Eye (tissue), 1 donor: ENCODE results near the gene CDRT4.
A peak's percentile ranks its signal among the peaks of the same experiment; 100 is the strongest.

Experiments
- DNase-seq: peaks from one replicate; pipeline ENCODE4 v3.0.0-alpha.2; 2015

The CDRT4 gene

DNA sequence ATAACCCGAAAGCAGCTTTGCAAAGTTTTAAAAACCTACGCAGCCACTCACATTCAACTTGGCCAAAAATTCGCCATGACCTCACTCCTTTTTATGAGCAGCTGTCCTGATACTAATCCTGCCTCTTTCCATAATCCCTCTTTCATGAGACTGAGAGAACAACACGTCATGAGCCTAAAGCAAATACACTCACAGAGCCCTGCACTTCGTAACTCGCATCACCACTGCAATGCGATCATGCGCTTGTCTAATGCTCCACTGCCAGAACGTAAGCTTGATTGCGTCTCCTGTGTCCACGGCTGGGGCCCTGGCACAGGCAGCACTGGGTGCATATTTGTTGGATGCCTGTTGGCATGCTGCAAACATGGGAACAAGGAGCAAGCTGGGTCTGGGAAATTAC, 36.2 kb downstream of the CDRT4 start:
- DNase-seq = peak; percentile 53

DNA sequence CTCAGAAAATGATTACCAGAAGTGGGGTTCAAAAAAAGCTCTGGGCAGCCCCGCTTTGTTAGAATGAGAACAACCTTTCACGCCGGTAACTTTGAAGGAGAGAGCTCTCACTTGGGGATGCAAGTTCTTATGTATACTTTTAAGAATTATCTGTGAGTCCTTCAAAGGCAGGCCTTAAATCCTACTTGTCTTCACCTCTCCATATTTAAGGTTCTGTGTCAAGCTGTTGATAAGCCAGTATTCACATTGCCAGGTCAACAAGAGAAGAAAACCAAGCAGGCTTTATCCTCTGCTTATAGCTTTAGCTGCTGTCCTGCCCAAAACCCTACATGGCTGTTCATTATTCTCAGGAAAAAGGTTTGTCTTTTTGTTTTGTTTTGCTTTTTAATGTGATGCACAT, 42.9 kb downstream of the CDRT4 start:
- DNase-seq = no peak

DNA sequence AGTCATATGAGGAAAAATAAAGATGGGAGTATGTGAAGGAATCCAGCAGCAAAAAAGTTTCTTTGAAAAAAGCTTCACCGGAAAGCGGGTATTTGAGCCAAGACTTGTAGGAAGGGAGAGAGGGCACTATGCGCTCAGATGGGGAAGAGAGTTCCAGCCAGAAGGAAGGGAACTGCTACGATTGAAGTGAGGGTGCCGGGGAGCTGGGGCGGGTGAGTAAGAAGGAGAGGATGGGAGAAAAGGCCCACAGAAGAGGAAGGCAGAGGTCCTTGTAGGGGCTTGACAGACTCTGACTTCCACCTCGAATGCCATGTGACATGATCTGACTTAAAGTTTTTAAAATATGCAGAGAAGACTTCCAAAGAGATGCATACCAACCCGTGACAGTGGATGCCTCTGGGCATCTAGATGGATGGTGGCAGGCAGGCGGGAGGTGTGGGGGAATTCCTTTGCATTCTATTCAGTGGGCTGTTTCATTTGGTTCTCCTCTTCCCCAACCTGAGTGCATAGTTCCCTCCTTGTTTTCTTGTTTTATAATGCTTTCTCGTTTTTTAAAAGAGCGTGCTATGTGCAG, 44.9 kb downstream of the CDRT4 start:
- DNase-seq = no peak

DNA sequence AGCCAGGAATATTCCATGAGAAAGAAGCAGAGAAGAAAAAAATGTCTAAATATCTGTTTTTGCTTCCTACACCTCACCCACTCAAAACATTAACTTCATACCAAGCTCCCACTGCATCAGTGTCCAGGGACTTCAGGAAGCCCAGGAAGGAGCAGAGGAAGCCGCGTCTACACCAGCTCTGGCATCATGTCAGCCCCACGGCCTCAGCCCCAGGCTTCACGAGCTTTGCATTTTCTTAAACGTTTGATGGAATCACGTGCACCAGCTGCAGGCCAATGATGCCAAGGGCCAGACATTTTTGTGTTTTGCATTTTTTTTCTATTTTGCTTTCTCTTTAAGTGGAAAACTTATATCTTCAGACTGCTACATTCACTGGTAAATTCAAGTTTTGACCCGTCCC, 48.6 kb downstream of the CDRT4 start:
- no peak for DNase-seq

DNA sequence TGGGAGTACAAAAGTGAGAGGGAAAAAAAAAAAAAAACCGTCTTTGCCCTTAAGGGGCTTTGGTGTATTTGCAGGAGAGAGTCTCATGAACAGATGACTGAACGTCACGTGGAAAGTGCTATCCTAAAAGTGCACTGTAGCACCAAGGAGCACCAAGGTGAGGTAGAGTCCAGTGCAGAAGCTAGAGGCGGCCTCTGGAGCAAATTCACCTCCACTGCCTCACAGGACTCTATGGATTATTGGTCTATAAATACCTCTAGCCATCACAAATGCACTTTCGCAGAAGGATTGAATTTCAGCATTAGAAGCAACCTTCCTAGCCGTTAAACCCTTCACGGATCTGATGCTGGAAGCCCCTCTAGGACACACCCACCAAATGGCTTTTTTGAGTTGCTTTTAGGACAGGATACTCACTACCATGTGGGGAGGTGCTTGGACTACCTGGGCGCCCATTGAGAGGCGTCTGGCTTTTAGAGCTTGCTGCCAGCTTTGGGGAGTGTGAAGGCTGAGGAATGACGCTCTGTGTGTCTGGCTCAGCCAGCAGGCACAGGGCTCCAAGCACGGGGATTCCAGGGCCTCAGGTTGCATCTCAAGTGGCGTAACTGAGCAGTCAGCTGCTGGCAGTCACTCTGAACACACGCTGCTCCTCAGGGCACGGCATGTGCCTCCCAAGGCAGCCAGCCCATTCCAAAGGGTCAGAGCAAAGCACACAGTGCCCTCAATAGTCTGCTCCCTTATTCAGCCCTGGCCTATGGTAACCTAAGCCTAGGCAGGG, 52.7 kb downstream of the CDRT4 start:
- DNase-seq = peak; percentile 35

DNA sequence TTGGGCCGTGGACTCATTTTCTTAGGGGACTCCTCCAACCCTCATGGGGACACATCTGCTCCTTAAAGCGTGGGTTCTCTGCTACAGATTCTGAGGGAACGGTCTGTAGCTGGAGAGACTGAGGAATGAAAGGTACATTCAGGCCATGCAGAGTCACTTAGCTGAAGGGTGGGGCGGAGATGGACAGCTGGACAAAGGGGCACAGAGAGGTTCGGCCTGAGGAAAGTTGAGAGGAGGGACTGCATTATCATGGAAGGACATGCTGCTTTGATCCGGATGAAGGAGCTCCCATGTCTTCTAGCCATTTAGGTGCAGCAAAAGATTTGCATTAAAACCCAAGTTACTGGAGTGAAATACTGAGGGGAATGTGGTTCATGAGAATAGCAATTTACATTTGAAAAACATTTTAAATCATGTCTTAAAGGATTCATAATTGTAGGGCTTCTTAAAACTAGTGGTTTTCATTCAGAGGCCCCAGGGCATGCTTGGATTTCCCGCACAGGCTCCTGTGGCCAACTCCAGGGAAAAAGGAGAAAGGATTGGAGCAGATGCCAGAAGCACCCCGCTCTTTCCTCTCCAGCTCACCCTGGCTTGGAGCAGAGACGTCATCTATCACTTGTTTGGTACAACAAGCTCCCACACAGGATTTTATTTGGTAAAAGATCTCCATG, 54.2 kb downstream of the CDRT4 start:
- no peak for DNase-seq

DNA sequence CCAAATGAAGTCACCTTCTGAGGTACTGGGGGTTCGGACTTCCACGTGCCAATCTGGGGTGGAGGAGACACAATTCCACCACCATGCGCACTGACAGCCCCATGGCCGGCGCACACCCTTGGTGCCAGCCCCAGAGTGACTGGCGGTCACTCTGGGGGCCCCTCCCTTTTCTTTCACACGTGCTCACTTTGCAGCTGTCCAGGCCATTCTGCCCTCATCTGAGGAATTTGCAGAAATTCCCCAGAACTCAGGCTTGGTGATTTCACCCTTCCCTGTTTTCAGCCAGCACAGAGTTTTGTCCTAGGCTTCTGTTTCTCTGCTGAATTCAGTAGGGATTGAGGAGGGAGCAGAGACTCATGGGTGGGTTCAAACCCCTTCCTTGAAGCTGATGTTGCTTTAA, 54.8 kb downstream of the CDRT4 start:
- DNase-seq = no peak

DNA sequence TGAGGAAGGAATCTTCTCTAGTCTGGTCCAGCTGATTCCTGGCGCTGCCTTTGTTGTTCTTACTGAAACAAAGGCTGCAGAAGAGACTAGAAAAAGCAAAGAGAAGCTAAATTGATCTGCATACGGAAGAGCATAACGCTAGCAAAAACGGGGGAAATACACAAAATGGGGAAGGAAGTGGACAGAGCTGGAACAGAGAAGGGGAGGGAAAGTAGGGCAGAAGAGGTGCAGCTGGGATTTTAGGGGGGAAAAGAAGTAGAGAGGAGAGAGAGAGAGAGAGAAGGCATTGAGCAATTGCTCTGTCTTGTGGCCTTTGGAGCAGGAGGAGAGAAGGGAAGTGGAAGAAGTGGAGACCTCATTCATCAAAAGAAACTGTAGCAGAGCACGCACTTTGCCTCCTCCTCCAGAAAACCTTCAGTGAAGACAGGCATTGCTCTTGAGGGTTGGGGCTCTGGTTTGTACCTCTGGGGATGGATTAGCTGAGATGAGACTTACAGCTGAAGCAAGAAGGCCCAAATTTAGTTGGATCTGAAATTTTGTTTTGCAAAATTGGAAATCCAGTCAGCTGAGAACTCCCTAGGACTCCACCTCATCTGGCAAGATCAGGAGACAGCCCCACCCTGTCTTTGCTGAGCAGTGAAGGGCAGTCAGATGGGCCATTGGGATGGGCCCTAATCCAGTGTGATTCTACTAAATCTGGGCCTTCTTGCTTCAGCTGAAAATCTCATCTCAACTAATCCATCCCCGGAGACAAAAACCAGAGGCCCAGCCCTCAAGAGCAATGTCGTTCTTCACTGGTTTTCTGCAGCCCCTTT, 55.8 kb downstream of the CDRT4 start:
- DNase-seq = no peak

DNA sequence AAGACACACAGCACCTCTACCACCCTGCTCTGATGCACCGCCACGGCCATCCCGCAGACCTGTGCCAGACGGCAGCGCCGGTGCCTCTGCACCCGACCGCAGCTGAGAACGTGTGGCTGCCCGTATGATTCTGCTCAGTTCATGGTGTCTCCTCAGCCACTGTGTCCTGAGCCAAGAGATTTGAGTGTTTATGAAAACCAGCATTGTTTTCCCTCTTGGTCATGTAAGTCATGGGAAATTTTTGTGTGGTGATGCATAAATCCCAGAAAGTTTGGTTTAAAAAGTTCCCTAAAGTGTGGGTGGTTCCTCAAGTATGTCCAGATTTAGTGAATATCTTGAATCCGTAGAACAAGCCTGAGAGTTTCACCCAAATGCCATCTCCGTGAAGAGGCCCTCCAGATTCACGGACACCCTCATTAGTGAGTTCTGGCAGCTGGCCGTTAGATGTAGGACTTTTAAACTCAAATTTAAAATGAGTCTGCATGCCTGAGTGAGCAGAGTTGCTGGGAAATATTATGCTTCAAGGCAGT, 57.6 kb downstream of the CDRT4 start:
- peak; percentile 61 for DNase-seq

DNA sequence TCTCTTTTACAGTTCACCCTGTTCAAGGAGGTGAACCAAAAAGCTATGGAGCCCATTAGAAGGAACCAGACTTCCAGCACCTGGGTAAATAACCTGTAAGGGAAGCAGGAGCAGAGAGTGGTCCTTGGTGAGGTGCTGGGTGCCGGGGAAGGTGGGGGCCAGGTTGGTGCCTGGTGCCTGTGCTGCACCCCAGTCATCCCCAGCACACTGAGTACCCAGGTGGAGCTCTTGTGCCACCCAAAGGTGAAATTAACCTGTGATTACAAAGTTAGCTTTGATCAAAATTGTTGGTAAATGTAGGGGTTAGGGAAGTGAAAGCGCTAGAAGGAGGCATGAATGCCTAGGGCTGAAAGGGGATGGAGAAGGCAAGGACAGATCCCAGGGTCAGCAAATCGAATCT, 58.6 kb downstream of the CDRT4 start:
- no peak for DNase-seq

DNA sequence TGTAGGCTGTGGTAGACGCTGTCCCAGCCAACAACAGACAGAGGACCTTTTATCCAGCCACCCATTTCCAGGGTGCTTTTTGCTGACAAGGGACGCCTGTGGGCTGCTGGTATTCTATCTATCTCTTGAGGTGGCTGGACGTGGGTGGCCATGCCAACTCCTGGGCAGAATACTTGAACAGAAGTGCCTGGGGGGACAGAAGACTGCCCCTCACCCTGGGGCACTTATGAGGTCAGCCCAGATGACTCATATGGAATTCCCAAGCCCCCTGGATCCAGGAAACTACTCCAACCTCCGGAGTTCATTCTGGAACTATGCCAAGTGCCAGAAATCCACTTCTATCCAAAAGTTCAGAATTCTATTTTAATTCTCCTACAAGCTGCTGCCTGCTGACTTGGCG, 61.3 kb downstream of the CDRT4 start:
- DNase-seq = no peak

DNA sequence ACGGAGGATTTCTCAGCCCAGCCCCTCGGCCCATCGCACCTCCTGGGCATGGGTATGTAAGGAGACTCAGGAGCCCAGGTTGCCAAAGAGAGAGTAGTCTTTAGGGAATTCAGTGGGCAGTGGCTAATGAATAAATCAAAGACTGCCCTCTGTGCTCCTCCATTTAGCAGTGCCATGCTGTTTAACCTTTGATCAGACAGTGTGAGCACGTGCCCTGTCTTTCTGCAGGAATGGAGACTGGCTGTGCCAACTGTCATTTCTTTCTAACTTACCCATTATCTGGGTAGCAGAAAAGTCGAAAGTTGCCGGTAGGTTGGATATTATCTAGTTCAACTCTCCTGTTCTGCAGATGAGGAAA, 62.4 kb downstream of the CDRT4 start:
- DNase-seq = no peak

DNA sequence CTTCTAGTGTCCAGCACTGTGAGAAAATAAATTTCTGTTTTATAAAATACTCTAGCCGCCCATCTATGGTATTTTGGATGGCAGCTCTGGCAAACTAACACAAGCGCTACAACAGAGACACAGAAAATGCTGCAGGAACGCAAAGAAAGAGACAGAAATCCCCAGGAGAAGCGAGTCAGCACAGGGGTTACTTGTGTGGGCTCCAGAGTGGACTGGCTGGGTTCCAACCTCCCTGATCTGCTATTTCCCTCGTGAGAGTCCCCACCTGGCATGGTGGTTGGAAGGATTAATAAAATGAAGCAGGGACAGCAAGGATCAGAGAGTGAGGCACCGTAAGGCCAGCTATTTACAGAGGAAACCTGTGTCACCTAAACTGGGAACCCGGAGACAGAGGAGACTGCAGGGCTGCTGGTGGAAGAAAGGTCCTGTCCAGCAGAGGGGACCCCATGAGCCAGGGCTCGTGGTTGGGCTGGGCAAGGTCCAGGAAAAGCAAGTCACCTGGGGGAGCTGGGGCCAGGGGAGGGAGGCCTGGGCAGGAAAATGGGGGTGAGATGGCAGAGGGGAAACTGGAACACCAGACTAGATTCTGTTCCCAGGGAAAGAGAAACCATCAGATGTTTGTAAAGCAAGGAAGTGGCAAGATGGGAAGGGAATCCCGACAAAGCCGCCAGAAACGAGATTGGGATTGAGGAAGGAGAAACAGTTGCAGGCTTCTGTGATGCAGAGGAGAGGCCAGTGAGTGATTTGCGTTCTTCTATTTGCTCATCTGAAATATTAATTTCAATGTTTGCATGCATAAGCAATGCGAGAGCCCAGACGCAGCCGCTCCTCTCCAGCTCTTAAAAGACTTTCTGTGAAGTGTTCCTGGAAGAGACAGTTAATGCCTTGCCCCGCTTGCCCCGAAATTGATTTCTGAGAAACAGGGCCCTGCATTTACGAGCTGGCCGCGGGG, 63.0 kb downstream of the CDRT4 start:
- DNase-seq = no peak

DNA sequence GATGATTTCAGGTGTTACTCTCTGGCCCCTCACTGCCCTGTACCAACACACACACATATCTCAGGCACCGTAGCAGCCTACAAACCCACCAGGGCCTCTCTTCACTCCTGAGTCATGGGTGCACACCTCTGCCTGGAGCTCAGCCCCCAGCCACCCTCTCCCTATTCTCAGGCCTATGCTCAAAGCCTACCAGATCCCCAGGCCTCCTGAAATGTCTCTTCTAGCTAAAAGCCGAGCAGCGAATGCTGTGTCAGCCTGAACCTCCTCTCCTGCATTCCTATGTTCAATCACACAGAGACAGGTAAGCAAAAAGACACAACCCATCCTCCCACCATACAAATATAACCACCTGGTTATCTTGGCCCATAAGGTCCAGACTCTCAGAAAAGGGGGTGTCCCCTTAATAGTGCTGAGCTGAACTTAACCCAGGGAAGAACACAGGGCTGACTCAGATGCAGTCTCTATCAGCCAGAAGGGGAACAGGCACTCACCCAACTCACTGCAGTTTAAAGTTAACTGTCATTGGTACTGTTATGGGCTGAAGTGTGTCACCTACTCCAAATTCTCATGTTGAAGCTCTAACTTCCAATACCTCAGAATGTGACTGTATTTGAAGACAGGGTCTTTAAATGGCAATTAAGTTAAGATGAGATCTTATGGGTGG, 64.0 kb downstream of the CDRT4 start:
- DNase-seq = no peak

DNA sequence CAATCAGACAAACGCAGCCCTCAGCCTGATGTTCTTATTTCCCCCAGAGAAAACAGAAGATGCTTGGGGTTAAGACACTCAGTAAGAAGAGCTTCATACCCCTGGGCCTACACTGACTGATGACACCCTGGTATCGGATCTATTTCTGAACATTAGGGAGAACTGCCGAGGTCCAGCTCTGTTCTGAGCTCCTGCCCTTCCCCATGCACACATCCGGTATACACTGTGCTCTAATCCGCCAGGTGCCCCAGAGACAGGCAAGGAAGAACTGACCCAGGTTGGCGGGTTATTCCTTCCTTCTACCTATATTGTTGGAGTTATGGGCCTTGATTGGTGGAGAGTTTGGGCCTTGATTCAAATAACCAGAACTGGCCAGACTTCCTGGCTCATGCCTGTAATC, 68.0 kb downstream of the CDRT4 start:
- DNase-seq = no peak

DNA sequence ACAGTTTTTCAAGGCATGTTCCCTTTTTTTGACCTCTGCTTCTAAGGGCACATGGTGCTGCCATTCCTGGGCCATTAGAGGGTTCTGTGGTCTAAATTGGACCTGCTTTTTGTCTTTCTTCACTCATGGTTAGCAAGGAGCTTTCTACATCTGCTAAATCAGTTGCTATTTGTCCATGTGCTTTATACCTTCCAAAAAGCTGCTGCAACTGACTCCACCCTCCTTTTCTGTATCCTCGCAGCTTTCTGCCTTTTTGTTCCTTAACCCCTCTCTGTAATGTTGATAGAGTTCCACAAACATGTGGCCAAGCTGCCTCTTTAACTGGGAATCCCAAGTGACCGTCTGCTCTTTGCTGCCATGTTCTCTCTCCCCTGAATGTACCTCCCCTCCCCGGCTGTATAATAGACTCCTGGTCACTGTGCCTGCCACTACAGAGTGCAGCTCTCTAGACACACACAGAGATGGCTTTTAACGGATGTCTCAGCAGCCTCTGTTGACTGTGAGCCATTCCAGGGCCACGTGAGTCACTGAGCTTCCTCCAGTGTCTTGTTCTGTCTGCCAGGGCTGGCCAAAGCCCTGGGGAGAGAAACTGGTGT, 68.6 kb downstream of the CDRT4 start:
- no peak for DNase-seq

DNA sequence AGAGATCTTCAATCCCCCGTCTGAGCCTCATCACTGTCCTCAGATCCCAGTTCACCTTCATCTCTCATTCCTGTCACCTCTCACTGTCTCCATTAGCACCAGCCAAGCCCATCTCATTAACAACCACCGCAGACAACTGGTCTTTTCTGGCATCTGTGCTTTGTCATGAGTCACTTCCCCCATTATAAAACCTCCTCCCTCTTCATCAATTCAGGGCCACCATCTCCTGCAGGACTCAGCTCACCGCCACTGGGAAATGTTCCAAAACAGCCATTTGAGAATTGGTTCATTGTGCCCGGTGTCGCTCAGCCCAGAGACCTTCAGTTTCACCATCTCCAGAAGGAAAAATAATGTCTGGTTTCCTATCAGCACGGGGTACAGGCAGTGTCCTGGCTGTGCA, 69.1 kb downstream of the CDRT4 start:
- no peak for DNase-seq

DNA sequence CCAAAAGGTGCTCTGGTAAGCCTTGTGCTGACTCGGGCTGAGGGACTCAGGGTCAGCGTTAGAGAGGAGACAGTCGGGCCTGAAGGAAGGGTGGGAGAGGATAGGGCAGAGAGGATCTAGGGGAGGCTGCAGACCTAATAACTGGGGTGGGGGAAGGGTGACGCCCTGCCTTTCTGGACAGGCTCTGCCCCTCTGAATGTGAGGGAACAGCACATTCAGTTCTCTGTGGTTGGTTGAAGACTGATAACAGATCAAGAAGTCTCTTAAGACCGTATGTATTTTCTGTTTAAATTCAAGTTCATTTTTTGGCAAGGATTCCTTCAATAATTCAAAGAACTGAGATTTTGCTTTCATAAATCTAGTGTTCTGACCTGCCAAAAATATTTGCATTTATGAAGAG, 69.8 kb downstream of the CDRT4 start:
- DNase-seq = no peak

DNA sequence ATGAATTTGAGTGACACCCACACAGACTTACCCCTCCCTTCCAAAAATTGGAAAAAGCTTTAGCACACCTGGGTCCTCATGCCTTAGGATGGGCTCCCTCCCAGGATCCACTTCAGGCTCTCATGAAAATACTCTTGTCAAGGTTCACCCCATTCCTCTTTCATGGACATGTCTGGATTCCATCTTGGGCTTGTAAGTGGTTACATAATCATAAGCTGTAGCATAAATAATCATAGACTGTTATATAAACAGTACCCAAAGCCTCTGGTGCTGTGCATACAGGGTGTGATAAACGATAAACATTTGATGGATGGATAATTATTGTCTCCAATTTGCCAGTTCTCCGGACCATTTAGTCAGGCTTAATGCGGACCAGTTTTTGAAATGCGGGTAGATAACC, 72.3 kb downstream of the CDRT4 start:
- no peak for DNase-seq

DNA sequence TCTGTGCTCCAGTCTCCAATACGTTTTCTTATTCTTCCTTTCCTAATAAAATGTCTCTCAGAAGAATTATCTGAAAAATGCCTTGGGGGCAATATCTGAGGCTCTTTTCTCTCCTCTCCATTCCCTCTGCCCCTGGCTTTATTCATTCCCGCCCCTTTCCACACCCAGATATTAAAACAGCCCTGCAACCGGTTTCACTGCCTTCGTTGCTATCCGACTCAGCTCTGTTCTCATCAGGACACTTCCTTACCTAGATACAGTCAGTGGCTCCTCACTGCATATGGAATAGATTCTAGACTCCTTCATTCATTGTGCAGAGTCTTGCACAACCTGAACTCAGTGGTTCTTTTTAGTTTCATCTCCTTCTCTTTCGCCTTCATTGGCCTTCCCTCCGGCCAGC, 74.0 kb downstream of the CDRT4 start:
- DNase-seq = no peak

DNA sequence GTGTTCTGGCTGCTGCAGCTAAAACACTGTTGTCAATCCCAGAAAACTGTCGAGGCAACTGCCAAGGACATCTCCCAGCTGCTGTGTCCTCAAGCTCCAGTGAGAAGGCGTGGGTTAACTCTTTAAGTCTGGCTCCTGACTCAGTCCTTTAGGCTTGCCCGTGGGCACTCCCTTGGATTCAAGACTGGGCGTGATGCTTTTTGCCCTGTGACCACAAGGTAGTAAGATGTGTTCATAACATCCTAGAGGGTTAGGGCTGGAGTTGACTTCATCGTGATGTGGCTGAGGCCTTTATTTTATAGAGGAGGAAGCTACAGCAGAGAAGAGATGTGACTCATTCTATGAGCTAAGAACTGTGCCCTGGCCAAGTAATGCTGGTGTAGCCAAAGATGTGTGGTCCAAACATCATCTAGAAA, 75.1 kb downstream of the CDRT4 start:
- no peak for DNase-seq
